ENCODE results near the gene TKFC.
"Not testable (repeated sequence)": the region's sequence is repeated elsewhere in the genome, so short reads cannot be mapped to it uniquely, and the experiment has no call there.

The TKFC gene

DNA sequence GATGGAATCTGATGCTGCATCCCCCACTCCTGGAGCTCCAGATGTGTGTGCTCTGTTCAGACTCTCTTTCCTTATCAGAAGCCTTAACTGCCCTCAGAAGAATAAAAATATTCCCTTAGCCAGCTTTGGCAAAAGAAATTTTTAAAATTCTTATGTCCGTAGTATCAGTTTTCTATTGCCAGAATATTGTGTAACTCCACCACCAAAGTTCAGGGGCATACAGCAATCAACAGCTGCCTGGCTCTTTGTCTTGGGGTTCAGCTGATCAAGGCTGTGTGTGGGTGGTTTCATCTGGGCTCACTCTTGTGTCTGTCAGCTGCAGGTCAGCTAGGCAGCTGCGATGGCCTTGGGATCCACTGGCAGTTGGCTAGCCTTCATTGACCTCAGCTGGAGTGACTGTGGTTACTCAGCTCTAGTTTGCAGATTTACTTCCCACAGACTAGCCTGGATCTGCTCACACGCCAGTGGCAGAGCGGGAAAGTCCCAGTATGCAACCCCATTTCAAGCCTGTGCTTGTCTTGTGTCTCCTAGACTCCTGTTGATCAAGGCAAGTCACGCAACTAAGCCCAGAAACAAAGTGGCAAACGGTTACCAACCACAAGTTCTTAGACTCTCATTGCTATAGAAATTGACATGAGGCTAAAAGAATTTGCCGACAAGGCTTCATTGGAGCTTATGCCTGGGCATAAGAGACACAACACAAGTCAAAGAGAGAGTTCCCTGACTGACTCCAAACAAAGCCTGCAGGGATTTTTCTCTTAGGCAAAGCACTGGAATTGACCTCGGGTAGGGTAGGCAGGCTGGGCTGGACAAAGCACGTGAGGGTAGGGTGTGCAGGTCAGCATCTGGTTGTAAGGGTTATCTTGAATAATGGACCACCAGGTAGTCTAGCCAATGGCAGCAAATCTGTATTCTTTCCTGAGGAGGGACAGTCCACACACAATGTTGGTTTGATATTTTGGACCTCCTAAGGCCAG, 36.6 kb downstream of the TKFC start:
- no peak for DNase-seq

DNA sequence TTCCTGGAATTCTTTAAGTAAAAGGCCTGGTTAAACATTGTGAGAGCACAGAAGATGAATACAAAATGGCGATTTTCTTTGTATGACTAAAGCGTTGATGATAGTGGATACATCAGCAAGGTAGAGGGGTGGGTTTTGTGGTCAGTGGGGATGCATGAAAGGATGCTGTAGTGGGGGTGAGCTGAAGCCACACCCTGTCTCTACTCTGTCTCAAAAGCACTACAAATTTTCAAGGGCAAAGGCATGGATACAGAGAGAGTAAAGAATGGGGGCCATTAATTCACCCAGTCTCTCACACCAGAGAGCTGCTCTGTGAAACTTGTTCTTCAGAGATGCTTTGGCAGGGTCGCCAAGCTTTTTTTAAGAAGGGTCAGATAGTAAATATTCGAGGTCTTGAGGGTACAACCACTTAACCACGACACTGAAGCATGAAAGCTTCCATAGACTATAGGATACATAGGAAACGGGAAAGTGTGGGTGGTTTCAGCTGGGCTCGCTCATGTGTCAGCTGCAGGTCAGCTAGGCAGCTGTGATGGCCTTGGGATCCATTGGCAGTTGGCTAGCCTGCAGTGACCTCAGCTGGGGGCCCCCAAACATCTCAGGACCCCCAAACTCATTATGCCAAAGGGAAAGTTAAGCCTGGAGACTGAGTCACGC, 37.4 kb downstream of the TKFC start:
- no peak for DNase-seq

- no peak for DNase-seq
Observed at GRCh38 chr11:61372659-61373420, 39.8 kb downstream of the TKFC start.

- no peak for DNase-seq
Observed at GRCh38 chr11:61375761-61376108, 42.7 kb downstream of the TKFC start.

- peak; percentile 32 for DNase-seq
Observed at GRCh38 chr11:61377461-61378160, 44.6 kb downstream of the TKFC start.

DNA sequence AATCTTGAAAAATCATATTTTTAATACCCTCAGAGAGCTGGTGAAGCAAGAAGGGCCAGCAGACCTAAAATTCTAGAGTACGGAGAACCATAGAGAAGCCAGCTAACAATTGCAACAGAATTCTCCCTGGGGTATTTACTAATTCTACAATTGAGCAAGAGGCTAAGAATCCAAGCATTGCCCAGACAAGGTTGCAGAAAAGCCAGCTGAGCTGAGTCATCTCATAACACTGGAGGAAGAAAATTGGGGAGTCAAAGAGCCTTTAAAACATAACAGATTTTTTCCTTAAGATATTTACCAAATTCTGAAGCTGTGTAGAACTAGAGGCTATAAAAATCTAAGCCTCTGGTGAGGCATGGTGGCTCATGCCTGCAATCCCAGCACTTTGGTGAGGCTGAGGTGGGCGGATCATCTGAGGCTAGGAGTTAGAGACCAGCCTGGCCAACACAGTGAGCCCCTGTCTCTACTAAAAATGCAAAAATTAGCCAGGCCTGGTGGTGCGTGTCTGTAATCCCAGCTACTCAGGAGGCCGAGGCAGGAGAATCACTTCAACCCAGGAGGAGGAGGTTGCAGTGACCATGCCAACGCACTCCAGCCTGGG, 45.8 kb downstream of the TKFC start:
- peak; percentile 97 for DNase-seq

DNA sequence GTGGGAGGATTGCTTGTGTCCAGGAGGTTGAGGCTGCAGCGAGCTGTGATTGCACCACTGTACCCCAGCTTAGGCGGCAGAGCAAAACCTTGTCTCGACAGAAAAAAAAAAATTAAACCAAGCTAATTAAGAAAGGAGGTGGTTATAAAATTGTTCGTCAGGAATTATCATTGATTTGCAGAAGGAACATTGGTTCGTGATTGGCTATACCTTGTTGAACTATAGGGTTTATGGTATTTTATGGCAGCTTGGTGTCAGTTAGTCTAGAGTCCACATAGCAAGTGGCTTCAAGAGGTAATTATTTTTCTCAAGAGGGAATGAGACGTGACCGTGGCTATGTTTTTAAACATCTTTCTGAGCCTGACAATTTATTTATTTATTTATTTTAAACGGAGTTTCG, 47.9 kb downstream of the TKFC start:
- DNase-seq: no peak

- not testable (repeated sequence) for DNase-seq
Observed at GRCh38 chr11:61383859-61384258, 50.8 kb downstream of the TKFC start.

- DNase-seq: no peak
Observed at GRCh38 chr11:61384271-61385242, 51.5 kb downstream of the TKFC start.

- no peak for DNase-seq
Observed at GRCh38 chr11:61390161-61390560, 57.1 kb downstream of the TKFC start.

DNA sequence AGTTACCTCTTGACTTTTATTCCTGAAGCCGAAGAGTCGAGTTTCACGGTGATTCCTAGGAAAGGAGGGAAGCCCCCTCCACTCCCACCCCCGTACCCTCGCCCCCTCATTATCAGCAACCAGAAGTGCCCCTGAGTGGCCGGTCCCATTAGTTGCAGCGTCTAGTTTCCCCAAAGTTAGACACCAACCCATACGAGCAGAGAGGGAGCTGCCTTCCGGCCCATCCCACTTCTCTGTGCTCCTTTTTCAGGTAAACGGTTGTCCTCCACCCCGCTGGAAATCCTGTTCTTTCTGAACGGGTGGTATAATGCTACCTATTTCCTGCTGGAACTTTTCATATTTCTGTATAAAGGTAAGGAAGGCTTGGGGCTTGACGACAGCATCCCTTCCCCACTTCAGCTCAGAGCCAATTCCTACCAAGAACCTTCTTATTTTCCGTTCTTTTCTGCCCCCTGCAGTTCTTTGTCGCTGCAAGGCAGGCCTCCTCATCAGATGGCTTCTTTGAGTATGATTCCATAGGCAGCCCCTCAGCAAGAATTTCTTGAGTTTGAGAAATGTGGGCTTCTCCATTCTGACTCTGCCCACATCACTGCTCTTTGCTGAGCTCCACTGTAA, 60.1 kb downstream of the TKFC start:
- peak; percentile 32 for DNase-seq
